ENCODE data around the gene TMX3.

Gene TMX3

DNA sequence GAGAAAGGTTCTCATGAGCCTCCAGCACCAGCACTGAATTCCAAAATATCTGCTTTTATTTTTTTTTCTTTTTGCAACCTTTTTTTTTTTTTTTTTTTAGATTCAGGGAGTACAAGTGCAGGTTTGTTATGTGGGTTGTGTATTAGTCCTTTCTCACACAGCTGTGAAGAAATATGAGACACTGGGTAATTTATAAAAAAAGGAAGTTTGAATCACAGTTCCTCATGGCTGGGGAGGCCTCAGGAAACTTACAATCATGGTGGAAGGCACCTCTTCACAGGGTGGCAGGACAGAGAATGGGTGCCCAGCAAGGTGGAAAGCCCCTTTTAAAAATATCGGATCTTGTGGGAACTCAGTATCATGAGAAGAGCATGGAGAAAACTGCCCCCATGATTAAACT is 7.9 kb upstream of the TMX3 start:
- POLR2A ChIA-PET: no interaction called here
- CTCF ChIA-PET: no interaction called here
- no peak for TF ChIP-seq FOXA1 (IDR thresholded peaks at IDR 0.05)
- no peak for TF ChIP-seq ARNT (IDR thresholded peaks at IDR 0.05)
- no peak for TF ChIP-seq HDGF (IDR thresholded peaks at IDR 0.05; ENCODE audit: borderline replicate concordance)
- no peak for TF ChIP-seq L3MBTL2 (conservative IDR thresholded peaks at IDR 0.05)
- TF ChIP-seq LEF1 (IDR thresholded peaks at IDR 0.05; ENCODE audit: borderline replicate concordance): no peak
- no peak for TF ChIP-seq ELF4 (IDR thresholded peaks at IDR 0.05)
- TF ChIP-seq CTBP1 (IDR thresholded peaks at IDR 0.05; ENCODE audit: borderline replicate concordance): no peak
- TF ChIP-seq ZNF384 (IDR thresholded peaks at IDR 0.05): no peak
- no peak for TF ChIP-seq BHLHE40 (IDR thresholded peaks at IDR 0.05; ENCODE audit: borderline replicate concordance)
- DNase-seq (ENCODE audit: extremely low spot score): no peak

DNA sequence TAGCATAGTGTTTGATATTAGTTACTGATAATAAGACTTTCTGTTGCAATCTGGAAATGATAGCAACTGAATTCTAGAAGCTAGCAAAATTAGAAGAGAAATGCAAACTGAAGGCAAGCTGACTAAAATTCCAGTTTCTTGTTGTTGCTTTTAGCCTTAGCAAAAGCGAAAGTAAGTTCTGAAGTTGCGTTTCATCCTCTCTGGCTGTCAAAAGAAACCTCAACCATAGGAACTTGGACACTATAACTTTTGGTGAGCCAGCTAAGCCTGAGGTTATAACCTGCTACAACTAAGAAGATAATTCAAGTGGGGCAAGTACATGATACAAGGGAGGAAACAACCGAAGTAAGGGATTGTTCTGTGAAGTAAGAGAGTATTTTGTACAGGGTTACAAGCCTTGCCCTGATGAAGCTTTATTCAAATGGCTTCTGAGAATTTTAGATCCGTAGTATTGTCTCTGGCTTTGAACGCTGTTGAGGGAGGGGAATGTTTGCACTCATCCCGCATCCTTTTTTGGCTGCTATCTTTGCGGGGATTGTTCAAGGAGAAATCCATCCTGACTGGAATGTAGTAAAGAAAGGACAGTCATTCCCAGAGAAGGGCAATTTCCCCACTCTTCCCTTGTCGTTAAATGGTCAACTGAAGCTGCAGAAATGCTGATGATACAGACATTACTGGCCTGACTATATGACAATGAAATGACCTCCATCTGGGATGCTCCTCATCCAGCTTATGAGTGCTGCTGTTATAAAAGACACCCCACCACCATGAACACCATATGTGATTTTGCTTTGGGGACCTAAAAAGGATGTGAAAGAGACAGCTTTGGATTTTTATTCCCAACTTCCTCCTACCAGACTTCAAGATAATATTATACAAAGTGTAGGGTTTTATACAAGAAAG is 7.0 kb upstream of the TMX3 start:
- DNase-seq (ENCODE audit: extremely low spot score): no peak
- ChIA-PET CTCF (no interaction called here), POLR2A (no interaction called here)
- no peak for TF ChIP-seq FOXM1 (IDR thresholded peaks at IDR 0.05; ENCODE audit: borderline replicate concordance)

DNA sequence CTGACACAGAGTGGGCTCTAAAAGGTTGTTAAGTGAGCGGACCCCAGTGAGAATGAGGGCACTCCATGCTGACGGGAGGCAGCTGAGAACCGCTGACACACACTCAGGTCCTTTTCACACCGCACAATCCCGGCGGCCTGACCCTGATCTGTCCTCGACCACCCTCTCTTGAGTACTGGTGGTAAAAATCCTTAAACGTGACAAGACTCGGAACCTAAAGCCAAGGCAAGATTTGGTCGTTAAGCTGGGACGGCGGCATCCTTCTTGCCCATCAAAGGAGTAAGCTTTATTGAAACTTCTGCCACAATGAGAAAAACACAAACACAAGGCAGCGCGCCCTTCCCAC is 569 bp downstream of the TMX3 start:
- TF ChIP-seq BHLHE40 (IDR thresholded peaks at IDR 0.05; ENCODE audit: borderline replicate concordance) (no peak), ZNF384 (IDR thresholded peaks at IDR 0.05) (no peak), ELF4 (IDR thresholded peaks at IDR 0.05) (no peak), ARNT (IDR thresholded peaks at IDR 0.05) (no peak), CTBP1 (IDR thresholded peaks at IDR 0.05; ENCODE audit: borderline replicate concordance) (no peak), FOXA1 (IDR thresholded peaks at IDR 0.05) (no peak), NFRKB (IDR thresholded peaks at IDR 0.05) (no peak), FOXM1 (IDR thresholded peaks at IDR 0.05; ENCODE audit: borderline replicate concordance) (no peak), L3MBTL2 (conservative IDR thresholded peaks at IDR 0.05) (no peak), FOXK2 (IDR thresholded peaks at IDR 0.05) (no peak)
- TF ChIP-seq, protein P1, sequence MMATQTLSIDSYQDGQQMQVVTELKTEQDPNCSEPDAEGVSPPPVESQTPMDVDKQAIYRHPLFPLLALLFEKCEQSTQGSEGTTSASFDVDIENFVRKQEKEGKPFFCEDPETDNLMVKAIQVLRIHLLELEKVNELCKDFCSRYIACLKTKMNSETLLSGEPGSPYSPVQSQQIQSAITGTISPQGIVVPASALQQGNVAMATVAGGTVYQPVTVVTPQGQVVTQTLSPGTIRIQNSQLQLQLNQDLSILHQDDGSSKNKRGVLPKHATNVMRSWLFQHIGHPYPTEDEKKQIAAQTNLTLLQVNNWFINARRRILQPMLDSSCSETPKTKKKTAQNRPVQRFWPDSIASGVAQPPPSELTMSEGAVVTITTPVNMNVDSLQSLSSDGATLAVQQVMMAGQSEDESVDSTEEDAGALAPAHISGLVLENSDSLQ (IDR thresholded peaks at IDR 0.05): no peak
- POLR2A ChIA-PET: no interaction called here

GRCh38 chr18:68713796-68714195 is 1.1 kb downstream of the TMX3 start:
- TF ChIP-seq FOXM1 (IDR thresholded peaks at IDR 0.05; ENCODE audit: borderline replicate concordance) (no peak), SUZ12 (IDR thresholded peaks at IDR 0.05) (no peak), ZNF384 (IDR thresholded peaks at IDR 0.05) (no peak)
- TF ChIP-seq, protein P1 (IDR thresholded peaks at IDR 0.05): no peak
- ChIA-PET POLR2A (no interaction called here), CTCF (no interaction called here)
- DNase-seq (ENCODE audit: extremely low spot score): no peak

More for the DNA sequence above, 569 bp downstream of the TMX3 start:
- peak; percentile 11 for DNase-seq (ENCODE audit: extremely low spot score)
- CTCF ChIA-PET: no interaction called here

DNA sequence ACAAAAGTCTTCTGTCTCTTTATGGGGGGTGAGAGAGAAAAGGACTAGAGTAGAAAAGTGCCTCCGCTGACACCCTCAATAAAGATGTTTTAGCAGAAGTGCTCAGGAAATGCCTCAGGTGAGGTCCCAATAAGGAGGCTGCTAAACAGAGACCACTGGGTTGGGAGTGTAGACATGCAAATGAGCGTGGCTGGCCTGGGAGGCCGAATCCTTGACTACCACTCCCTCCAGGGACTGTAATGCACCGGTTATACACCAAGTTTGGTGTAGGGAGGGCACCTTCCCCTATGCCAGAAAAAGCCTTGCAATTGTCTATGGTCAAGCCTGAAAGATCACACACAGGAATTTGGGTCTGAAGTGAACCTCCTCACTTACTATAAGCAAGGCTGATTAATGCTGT is 1.8 kb downstream of the TMX3 start:
- ChIA-PET POLR2A (no interaction called here), CTCF (no interaction called here)
- TF ChIP-seq L3MBTL2 (conservative IDR thresholded peaks at IDR 0.05): no peak
- no peak for TF ChIP-seq ZNF384 (IDR thresholded peaks at IDR 0.05)
- TF ChIP-seq SP1 (IDR thresholded peaks at IDR 0.05): no peak
- no peak for TF ChIP-seq FOXM1 (IDR thresholded peaks at IDR 0.05; ENCODE audit: borderline replicate concordance)
- no peak for TF ChIP-seq SUZ12 (IDR thresholded peaks at IDR 0.05)
- no peak for TF ChIP-seq FOXK2 (IDR thresholded peaks at IDR 0.05)
- no peak for TF ChIP-seq BHLHE40 (IDR thresholded peaks at IDR 0.05; ENCODE audit: borderline replicate concordance)
- no peak for TF ChIP-seq ARNT (IDR thresholded peaks at IDR 0.05)
- TF ChIP-seq HDGF (IDR thresholded peaks at IDR 0.05; ENCODE audit: borderline replicate concordance): no peak
- TF ChIP-seq, protein P1 (IDR thresholded peaks at IDR 0.05): no peak
- no peak for TF ChIP-seq LEF1 (IDR thresholded peaks at IDR 0.05; ENCODE audit: borderline replicate concordance)
- DNase-seq (ENCODE audit: extremely low spot score): no peak

DNA sequence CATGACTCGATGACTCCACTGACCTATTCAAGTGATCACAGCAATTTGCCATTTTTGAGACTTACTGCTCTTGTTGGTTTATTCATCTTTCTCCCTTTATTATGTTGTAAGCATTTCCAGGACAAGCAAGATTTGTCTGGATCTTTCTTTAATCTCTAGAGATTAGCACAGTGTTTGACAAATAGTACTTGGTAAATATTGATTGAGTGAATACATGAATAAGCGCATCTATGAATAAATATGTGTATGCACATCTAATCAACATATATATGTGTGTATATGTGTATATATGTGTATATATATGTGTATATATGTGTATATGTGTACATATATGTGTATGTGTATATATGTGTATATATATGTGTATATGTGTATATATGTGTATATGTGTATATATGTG is 7.3 kb downstream of the TMX3 start:
- ChIA-PET POLR2A (no interaction called here), CTCF (no interaction called here)
- TF ChIP-seq CTBP1 (IDR thresholded peaks at IDR 0.05; ENCODE audit: borderline replicate concordance) (no peak), ZNF384 (IDR thresholded peaks at IDR 0.05) (no peak), LEF1 (IDR thresholded peaks at IDR 0.05; ENCODE audit: borderline replicate concordance) (no peak), ARNT (IDR thresholded peaks at IDR 0.05) (no peak), SUZ12 (IDR thresholded peaks at IDR 0.05) (no peak), FOXA1 (IDR thresholded peaks at IDR 0.05) (no peak), TARDBP (IDR thresholded peaks at IDR 0.05) (no peak), SP1 (IDR thresholded peaks at IDR 0.05) (no peak), FOXM1 (IDR thresholded peaks at IDR 0.05; ENCODE audit: borderline replicate concordance) (no peak), BHLHE40 (IDR thresholded peaks at IDR 0.05; ENCODE audit: borderline replicate concordance) (no peak), FOXK2 (IDR thresholded peaks at IDR 0.05) (no peak)
- DNase-seq (ENCODE audit: extremely low spot score): no peak

DNA sequence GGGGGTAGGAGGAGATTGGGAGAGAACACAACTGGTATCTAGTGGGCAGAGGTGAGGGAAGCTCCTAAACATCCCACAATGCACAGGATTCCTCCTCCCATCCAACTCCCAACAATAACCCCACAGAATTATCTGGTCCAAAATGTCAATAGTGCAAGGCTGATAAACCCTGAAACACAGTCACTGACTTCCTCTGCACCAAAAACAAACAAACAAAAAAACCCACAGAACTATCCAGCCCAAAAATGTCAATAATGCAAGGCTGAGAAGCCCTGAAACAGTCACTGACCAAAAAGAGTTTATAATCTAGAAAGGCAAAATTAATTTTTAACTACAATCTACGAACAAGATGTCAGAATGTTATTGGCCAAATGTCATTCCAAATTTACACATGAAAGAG is 9.8 kb downstream of the TMX3 start:
- TF ChIP-seq BHLHE40 (IDR thresholded peaks at IDR 0.05; ENCODE audit: borderline replicate concordance) (no peak), L3MBTL2 (conservative IDR thresholded peaks at IDR 0.05) (no peak), FOXA1 (IDR thresholded peaks at IDR 0.05) (no peak), HDGF (IDR thresholded peaks at IDR 0.05; ENCODE audit: borderline replicate concordance) (no peak), SP1 (IDR thresholded peaks at IDR 0.05) (no peak), FOXK2 (IDR thresholded peaks at IDR 0.05) (no peak), NFRKB (IDR thresholded peaks at IDR 0.05) (no peak), CTBP1 (IDR thresholded peaks at IDR 0.05; ENCODE audit: borderline replicate concordance) (no peak), SUZ12 (IDR thresholded peaks at IDR 0.05) (no peak), TARDBP (IDR thresholded peaks at IDR 0.05) (no peak), ZNF384 (IDR thresholded peaks at IDR 0.05) (no peak), LEF1 (IDR thresholded peaks at IDR 0.05; ENCODE audit: borderline replicate concordance) (no peak), ARNT (IDR thresholded peaks at IDR 0.05) (no peak), ELF4 (IDR thresholded peaks at IDR 0.05) (no peak), FOXM1 (IDR thresholded peaks at IDR 0.05; ENCODE audit: borderline replicate concordance) (no peak)
- TF ChIP-seq, protein P1 (IDR thresholded peaks at IDR 0.05): no peak
- ChIA-PET POLR2A (no interaction called here), CTCF (no interaction called here)
- DNase-seq (ENCODE audit: extremely low spot score): no peak

All from HEK293T (cell line).